Left lung (tissue), 10 donors: ENCODE measurements around the gene VPS45. TPM values are rescaled to one million over a fixed set of nuclear protein-coding genes. Genes with fewer than 3 reads are reported as not detected.

Experiments
- ATAC-seq: fragments of 200-7000 bp; cut with Tn5 transposase; one replicate; pipeline ENCODE4 v1.9.1; 2020; ENCODE audit warnings: moderate library complexity
- DNase-seq, 4 donors: peaks; one replicate each; pipeline ENCODE4 v3.0.0-alpha.2; 2013 to 2020
- H3K27ac ChIP-seq, 2 donors: fragments of 200-600 bp; sonication (generic) in 1 of 2; one replicate each; pipeline versions ENCODE4 v1.5.0 to v1.8.0; 2020 to 2021
- H3K27me3 ChIP-seq, 2 donors: fragments of 200-600 bp; sonication (generic) in 1 of 2; one replicate each; pipeline versions ENCODE4 v1.5.0 to v1.8.0; 2020 to 2021
- H3K36me3 ChIP-seq, 2 donors: fragments of 200-600 bp; sonication (generic) in 1 of 2; one replicate each; pipeline versions ENCODE4 v1.5.0 to v1.8.0; 2020 to 2021
- H3K4me1 ChIP-seq, 2 donors: fragments of 200-600 bp; one replicate each; pipeline ENCODE4 v1.8.0; 2021
- H3K4me3 ChIP-seq, 2 donors: fragments of 200-600 bp; sonication (generic) in 1 of 2; one replicate each; pipeline versions ENCODE4 v1.5.0 to v1.8.0; 2020 to 2021; ENCODE audit warnings: mild to moderate bottlenecking in 1 of 2
- H3K9me3 ChIP-seq, 2 donors: fragments of 200-600 bp; sonication (generic) in 1 of 2; one replicate each; pipeline versions ENCODE4 v1.5.0 to v1.8.0; 2020 to 2021
- CTCF ChIP-seq, 2 donors: fragments of 200-600 bp; sonication (generic) in 1 of 2; IDR thresholded peaks; one replicate each; pipeline versions ENCODE4 v1.5.0 to v1.8.0; 2021; ENCODE audit warnings: antibody characterized with exemption in 2 of 2
- intact Hi-C, 2 donors: fragments of 100-400 bp; cut with DNase I; formaldehyde crosslinking; loops; one replicate each; pipeline versions ENCODE4 v1.11.2 to v1.14.2; 2022
- polyA plus RNA-seq, 6 donors: library from polyadenylated mRNA; unstranded; fragments of 120-200 nt; gene quantifications; one replicate each; pipeline ENCODE4 v1.2.1, GENCODE V29; 2013; ENCODE audit not compliant: insufficient read length in 6 of 6
- total RNA-seq, 2 donors: library from RNA; stranded (reverse); fragmentation: NEBNext Ultra II Directional; extraction: Animal tissue kit (Norgen Biotek cat#: 25700); gene quantifications; one replicate each; pipeline ENCODE4 v1.2.1, GENCODE V29; 2021
- donor health status: DM: no; HTN: yes; CAD: no.
- donor health status: DM: no; HTN: no; CAD: no.

VPS45 gene
- total and polyA plus RNA-seq, 8 donors = 36.7 to 81.2 (median 68.3) TPM

- intact Hi-C loops = no loop called here
- no peaks in the 10 kb centered on the region for H3K27me3 ChIP-seq
- no peaks in the 10 kb centered on the region for H3K36me3 ChIP-seq
- H3K27ac ChIP-seq = no peak overlapping the region
- TF ChIP-seq CTCF (IDR thresholded peaks at IDR 0.05) = no peak
- ATAC-seq (peak; percentile 31), DNase-seq (no peak)
- no peak overlapping the region for H3K4me3 ChIP-seq
- no peaks in the 10 kb centered on the region for H3K9me3 ChIP-seq
- peaks cover 0 to 54% of the 10 kb centered on the region in 2 donors for H3K4me1 ChIP-seq
These were observed 111.0 kb downstream of the VPS45 start for GRCh38 chr1:150178548-150178947.

GRCh38 chr1:150179867-150180266 is 112.3 kb downstream of the VPS45 start:
- peaks cover 0 to 62% of the 10 kb centered on the region in 2 donors for H3K4me1 ChIP-seq
- ATAC-seq (no peak), DNase-seq (no peak)
- no peaks in the 10 kb centered on the region for H3K36me3 ChIP-seq
- intact Hi-C loops = no loop called here
- H3K27ac ChIP-seq = no peak overlapping the region
- H3K27me3 ChIP-seq = no peaks in the 10 kb centered on the region
- no peak overlapping the region for H3K4me3 ChIP-seq
- no peaks in the 10 kb centered on the region for H3K9me3 ChIP-seq
- TF ChIP-seq CTCF (IDR thresholded peaks at IDR 0.05) = no peak

- no peak for TF ChIP-seq CTCF (IDR thresholded peaks at IDR 0.05)
- ATAC-seq (no peak), DNase-seq (no peak)
- Histone ChIP-seq H3K9me3 (no peaks in the 10 kb centered on the region), H3K27ac (no peak overlapping the region), H3K27me3 (no peaks in the 10 kb centered on the region), H3K36me3 (no peaks in the 10 kb centered on the region), H3K4me3 (no peak overlapping the region), H3K4me1 (peaks cover 0 to 62% of the 10 kb centered on the region in 2 donors)
- intact Hi-C loops = no loop called here
These were observed 112.9 kb downstream of the VPS45 start for GRCh38 chr1:150180474-150180873.

GRCh38 chr1:150182247-150182646 is 114.7 kb downstream of the VPS45 start:
- H3K36me3 ChIP-seq = no peaks in the 10 kb centered on the region
- ATAC-seq = no peak
- intact Hi-C loops = no loop called here
- no peaks in the 10 kb centered on the region for H3K27me3 ChIP-seq
- H3K4me1 ChIP-seq = peaks cover 0 to 64% of the 10 kb centered on the region in 2 donors
- no peak for DNase-seq
- H3K9me3 ChIP-seq = no peaks in the 10 kb centered on the region
- H3K27ac ChIP-seq = no peak overlapping the region
- no peak overlapping the region for H3K4me3 ChIP-seq
- no peak for TF ChIP-seq CTCF (IDR thresholded peaks at IDR 0.05)

GRCh38 chr1:150183061-150183460 is 115.5 kb downstream of the VPS45 start:
- Histone ChIP-seq H3K4me3 (no peak overlapping the region), H3K36me3 (no peaks in the 10 kb centered on the region), H3K27me3 (no peaks in the 10 kb centered on the region), H3K4me1 (peaks cover 0 to 61% of the 10 kb centered on the region in 2 donors), H3K27ac (peak overlapping the region in 1 of 2 donors; percentile 50), H3K9me3 (no peaks in the 10 kb centered on the region)
- DNase-seq (no peak), ATAC-seq (no peak)
- intact Hi-C loops = no loop called here
- TF ChIP-seq CTCF (IDR thresholded peaks at IDR 0.05) = no peak
